ENCODE results near the gene BNIP1.
A peak's percentile ranks its signal among the peaks of the same experiment; 100 is the strongest.
"Not testable (repeated sequence)": the region's sequence is repeated elsewhere in the genome, so short reads cannot be mapped to it uniquely, and the experiment has no call there.

BNIP1 gene, protein sequence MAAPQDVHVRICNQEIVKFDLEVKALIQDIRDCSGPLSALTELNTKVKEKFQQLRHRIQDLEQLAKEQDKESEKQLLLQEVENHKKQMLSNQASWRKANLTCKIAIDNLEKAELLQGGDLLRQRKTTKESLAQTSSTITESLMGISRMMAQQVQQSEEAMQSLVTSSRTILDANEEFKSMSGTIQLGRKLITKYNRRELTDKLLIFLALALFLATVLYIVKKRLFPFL

DNA sequence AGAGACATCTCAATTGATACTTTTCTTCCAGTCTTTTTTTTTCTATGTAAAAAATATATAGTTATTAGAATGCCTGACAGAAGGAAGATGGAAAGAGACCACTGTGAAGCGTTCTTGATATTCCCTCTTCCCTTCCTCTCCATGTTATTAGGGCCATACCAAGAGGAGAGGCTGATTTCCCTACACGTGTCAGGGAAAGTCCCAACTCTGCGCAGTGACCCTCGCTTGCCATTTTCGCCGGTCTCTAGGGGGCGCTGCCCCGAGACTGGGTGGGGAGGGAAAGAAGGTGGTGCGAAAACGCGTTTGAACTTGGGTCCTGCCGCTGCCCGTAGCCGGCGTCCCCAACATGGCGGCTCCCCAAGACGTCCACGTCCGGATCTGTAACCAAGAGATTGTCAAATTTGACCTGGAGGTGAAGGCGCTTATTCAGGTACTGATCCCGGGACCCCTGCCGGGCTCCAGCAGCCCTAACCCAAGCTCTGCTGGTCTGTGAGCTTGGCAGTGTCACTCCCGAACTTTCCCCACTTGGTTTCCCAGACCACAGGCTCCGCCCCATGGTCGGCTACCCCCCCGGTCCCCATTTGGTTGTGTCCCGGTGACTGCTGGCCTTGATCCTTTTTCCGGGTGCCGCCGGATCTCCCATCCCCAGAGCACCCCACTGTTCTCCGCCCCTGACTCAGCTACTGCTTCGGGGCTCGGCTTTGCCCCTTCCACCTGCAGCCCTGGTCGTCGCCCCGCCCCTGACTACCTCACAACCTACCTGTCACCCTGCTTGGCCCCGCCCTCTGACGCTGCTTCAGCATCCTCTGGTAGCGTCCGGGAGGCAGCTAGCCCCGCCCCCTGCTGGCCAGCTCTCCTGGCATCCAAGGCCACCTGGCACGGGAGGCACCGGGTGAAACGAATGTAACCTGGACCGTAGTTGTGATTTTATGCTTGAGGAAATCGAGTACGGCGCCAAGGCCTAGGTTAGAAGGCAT is at the start of gene BNIP1:
BNIP1 (plus strand) TSS at position 332 of the 977 bp plus-strand sequence; CDS start at position 347, 15 bp downstream.
- DNase-seq, result peak; percentile 78

DNA sequence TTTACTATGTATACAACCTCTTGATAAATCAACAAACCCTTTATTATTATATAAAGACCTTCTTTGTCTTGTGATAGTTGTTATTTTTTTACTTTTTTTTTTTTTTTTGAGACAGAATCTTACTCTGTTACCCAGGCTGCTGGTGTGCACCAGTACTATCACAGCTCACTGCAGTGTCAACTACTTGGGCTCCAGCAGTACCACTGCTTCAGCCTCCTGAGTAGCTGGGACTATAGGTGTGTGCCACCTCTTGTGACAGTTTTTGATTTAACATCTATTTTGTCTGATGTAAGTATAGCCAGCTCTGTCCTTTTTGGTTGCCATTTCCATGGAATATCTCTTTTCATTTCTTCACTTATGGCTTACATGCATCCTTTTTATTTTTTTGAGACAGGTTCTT is 45.5 kb upstream of the BNIP1 start:
- DNase-seq, result no peak

DNA sequence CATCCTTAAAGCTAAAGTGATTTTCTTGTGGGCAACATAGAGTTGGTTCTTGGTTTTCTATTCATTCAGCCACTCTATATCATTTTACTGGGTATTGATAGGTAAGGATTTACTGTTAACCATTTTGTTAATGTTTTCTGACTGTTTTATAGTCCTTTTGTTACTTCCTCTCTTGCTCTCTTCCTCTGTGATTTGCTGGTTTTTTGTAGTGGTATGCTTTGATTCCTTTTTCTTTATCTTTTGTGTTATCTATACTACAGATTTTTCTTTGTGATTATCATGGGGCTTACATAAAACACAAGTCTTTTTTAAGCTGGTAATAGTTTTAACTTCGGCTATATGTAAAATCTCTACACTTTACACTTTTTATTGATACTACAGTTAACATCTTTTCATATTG is 44.9 kb upstream of the BNIP1 start:
- DNase-seq, result no peak

DNA sequence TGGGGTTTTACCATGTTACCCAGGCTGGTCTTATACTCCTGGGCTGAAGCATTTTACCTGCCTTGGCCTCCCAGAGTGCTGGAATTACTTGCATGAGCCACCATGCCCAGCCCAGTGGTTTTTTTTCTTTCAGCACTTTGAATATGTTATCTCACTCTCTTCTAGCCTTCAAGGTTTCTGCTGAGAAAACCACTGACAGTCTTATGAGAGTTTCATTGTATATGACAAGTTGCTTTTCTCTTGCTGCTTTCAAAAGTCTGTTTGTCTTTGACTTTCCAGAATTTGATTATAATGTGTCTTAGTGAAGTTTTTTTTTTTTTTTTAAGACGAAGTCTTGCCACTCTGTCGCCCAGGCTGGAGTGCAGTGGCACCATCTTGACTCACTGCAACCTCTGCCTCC is 43.1 kb upstream of the BNIP1 start:
- DNase-seq, result no peak

DNA sequence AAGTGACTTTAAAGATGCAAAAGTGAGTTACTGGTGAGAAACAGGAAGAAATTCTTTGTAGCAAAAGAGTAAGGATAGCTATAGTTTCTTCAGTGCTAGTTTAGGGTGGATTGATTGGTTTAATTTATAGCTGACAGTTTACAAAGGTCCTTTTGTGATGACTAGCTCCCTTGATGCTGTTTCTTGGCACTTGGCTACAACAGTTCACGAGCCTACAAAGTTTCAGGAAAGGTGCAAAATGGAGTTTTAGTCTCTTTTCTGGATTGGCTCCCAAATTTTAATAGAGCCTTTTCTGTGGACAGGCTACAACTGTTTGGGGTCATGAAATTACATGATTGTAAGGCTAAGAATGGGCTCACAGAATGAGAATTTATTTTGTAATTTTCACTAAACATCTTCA is 40.9 kb upstream of the BNIP1 start:
- no peak for DNase-seq

DNA sequence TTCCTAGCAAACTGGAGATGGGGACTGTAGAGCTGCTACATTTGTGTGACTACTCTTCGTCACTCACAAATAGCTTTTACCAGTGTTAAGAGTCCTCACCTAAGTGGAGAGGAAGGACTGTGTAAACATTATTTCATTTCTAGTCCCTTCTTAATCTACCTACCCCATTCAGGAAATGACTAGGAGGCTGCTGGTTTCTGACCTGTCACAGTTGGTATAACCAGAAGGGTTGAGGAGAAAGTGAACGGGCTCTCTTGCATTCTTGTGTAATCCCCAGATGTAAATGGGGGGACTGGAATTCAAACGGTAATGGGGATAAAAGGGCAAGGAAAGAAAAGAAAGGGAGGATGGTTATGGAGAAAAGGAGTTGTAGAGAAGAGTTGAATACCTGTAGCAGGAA is 35.4 kb upstream of the BNIP1 start:
- no peak for DNase-seq

DNA sequence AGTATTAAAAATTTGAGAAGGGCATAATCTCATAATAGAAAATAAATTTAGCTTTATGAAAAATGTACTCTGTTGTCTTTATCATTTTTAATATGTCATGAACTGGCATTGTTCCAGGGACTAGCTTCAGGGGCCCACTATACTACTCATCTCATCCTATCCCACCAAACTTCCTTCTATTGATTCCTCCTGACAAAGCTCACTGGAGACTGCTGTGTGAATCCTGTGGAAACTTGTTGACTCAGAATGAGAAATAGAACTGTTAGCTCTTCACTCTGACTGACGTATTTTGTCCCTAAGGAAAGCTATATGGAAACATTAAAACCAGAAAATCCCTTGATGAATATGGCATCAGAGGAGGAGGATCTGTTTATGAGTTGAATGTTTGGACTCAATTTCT is 29.8 kb upstream of the BNIP1 start:
- no peak for DNase-seq

DNA sequence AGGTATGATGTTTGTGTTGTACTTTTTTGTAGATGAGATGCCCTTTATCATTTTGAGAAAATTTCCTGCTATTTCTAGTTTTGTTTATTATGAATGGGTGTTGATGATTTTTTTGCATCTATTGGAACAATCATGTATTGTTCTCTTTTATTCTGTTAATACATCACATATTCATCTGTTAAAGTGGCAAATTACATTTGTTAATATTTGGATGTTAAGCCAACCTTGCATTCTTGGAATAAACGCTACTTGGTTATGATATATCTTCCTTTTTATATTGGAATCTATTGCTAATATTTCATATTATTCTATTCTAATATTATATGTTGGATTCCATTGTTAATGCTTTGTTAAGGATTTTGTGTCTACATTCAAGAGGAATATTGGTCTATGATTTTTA is 24.6 kb upstream of the BNIP1 start:
- no peak for DNase-seq

DNA sequence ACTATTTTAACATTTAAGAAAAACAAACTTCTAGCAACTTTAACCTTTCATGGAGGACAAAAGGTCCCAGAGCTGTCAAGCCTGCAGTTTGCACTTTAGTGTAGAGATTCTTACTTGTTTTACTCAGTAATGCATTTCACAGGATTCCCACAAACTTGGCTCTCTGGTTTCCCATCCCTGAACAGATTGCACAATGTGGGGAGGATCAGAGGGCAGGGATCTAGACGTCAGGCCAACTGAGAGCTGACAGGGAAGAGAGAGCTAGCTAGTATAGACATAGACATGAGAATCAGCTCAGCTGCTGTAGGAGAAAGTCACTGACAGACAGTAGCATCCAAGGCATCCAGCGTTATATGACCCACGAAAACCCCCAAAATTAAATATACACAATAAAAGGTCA is 20.9 kb upstream of the BNIP1 start:
- DNase-seq, result no peak

DNA sequence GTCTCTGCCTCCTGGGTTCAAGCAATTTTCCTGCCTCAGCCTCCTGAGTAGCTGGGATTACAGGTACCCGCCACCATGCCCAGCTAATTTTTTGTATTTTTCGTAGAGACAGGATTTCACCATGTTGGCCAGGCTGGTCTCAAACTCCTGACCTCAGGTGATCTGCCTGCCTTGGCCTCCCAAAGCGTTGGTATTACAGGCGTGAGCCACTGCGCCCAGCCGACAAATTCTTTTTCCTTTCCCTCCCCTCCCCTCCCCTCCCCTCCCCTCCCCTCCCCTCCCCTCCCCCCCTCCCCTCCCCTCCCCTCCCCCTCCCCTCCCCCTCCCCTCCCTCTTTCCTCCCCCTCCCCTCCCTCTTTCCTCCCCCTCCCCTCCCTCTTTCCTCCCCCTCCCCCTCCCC is 12.2 kb upstream of the BNIP1 start:
- DNase-seq, result not testable (repeated sequence)

DNA sequence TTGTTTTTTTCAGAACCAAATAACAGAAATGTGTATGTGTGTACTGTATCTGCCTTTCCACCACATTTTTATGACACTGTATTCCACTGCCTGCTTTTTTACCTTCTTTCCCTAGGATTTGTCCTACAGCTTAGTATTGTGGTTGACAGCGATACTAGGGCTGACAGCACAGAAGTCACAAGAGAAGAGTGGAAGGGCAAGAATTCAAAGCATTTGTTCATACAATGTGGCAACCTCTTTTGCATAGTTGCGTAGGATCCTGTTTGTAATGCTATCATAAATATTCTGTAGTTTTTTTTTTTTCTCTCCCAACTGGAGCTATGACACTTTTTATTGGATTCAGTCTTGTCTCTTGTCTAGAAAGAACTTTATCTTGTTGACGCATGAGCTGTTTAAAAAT is 5.6 kb upstream of the BNIP1 start:
- peak; percentile 34 for DNase-seq

DNA sequence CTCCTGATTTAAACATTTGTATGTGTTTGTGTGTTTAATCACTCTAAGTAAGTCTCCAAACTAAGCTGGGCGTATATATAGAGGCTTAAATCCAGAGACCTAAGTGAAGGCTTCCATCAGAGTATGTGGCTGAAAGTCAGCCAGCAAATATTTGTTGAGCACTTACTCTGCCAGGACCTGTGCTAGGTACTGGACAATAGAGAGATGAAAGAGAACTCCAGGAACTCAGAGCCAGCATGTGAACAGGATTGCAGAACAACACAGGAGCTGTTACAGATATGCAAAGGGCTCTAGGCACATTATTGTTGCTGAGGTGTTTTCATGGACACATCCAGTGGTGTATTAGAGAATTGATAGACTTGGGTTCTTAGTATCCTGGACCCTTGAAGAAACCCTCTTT is 4.7 kb upstream of the BNIP1 start:
- DNase-seq, result no peak

DNA sequence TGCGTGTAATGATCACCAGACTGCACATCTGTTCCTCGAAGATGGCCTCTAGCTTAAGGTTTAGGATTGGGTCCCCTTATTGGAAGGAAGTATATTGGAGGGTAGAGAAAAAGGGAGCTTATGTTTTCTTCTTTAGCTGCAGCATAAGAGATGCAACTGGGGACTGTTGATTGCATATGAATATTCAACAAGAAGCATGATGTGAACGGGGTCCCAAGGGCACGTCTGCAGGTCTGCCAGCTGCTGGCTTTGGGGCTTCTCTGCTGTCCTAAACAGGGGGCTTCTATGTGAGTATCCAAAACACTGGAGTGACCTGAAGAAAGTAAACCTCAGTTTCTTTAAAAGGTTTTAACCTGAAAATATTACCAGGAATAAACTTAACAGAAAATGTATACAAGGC is 3.6 kb upstream of the BNIP1 start:
- DNase-seq, result no peak

DNA sequence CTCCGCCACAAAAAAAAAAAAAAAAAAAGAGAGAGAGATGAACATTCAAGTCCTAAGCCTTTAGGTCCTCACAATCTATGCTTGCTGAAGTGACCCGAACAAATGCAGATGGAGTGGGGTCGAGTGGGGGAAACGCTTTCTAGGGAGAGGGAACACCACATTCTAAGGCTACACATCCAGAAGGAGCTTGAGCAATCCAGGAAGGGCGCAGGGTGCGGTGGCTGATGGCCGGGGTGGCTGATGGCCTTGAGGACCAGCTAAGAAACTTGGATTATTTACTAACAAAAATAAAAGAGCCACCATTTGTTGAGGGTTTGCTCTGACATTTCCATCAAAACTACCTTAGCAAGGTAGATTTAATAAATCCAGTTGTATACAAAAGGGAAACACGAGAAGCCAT is 764 bp upstream of the BNIP1 start:
- DNase-seq, result no peak

DNA sequence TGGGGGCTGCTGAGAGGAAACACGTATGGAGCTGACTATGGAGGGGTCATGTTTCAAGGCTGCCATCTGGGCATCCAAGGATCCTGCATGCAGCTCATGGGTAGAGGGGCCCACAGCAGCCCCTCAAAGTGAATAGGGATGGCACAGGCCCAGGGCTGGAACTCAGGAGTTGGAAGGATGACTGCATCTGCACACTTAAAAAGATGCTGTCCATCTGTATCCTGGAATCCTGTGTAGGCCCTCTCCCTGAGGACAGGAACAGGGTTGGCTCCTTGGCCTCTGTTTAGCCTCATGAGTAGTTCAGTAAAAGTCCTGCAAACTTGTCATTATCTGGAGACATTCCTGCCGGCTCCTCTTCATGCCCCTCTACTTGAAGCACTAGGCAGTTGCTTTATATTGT is 4.0 kb downstream of the BNIP1 start:
- DNase-seq, result no peak

DNA sequence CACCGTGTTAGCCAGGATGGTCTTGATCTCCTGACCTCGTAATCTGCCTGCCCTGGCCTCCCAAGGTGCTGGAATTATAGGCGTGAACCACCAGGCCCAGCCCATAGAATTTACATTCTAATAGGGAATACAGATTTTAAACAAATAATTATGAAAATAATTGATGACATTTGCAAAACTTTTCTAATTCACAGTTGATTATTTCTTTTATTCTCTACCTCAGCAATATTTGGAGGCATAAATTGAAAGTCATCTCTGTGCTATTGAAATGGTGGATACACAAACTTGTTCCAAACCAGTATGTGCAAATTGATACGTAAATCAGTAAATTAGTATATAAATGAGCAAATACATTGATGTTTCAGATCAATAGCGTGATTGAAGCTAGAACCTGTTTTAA is 8.2 kb downstream of the BNIP1 start:
- no peak for DNase-seq

DNA sequence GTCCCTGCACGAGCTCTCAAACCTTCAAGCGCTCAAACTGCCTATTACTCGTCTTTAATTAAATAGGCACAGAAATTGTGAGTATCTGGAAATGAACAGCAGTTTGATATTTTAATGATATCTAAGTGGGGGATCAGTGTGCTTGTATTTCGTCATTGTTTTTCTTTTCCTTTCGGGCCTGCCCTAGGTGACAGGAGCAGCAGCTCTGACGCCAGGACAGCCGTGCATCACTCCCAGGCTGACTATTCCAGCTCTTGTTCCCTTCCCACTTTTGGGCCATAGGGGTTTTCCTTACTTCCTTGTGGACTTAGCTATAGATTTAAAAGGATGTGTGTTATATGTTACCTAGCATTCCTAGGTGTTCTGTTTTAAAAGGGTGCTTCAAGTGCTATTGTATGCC is 9.5 kb downstream of the BNIP1 start:
- no peak for DNase-seq

DNA sequence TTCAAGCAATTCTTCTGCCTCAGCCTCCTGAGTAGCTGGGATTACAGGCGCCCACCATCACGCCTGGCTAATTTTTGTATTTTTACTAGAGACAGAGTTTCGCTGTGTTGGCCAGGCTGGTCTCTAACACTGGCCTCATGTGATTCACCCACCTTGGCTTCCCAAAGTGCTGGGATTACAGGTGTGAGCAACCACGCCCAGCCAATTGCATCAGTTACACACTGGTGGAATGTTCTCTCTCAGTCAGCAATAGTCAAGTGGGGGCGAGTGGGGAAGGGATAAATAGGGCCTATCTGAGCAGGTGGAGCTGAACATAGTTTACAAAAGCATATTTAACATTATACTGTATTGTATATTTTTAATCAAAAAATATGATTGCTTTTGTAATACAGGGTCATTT is 10.3 kb downstream of the BNIP1 start:
- not testable (repeated sequence) for DNase-seq

DNA sequence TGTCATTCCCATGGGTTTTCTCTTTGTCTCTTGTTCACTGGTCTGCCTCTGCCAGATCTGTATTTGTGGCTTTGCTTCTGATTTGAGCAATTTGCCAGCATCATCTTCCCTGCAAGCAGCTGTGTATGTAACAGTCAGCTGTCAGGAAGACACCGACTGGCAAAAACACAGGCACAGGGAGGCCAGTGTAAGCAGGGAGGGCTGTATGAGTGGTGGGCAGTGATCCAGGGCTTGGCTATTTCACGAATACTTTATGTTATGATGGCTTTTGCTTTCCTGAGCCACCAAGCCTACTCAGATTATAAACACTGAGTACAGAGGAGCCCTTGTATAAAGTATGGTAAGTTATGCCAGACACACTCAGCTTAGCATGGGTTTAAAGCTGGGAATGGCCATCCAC is 11.6 kb downstream of the BNIP1 start:
- no peak for DNase-seq

DNA sequence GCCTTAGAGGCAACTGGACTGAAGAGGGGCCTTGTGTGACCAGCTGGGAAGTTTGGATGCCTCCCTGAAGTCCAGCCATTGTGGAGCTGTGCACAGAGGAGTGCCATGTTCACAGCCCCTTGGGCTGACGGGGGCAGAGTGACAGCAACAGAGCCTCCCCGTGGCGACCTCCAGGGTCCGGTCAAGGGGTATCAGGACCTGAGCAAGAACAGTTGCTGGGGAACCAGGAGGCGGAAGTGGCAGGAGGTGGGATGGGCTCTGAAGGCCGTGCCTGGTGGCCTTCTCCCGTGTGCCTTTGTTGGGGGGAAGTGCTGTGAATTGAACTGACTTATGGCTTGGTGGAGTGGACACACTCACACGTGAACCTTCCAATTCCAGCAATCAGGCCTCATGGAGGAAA is 14.0 kb downstream of the BNIP1 start:
- no peak for DNase-seq

DNA sequence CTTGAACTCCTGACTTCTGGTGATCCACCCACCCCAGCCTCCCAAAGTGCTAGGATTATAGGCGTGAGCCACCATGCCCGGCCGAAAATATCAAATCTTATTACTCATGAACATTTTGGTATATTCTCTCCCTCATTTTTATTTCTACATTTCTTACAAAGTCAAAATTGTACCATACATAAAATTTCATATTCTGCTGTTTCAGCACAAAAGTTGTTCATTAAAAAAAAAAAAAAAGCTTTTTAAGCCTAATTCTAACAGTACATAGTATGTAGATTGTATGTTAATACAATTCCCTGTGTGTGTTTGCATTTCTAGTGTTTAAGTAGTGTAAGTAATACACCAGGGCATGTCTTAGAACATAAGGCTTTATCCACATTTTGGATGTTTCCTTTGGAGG is 14.9 kb downstream of the BNIP1 start:
- no peak for DNase-seq

DNA sequence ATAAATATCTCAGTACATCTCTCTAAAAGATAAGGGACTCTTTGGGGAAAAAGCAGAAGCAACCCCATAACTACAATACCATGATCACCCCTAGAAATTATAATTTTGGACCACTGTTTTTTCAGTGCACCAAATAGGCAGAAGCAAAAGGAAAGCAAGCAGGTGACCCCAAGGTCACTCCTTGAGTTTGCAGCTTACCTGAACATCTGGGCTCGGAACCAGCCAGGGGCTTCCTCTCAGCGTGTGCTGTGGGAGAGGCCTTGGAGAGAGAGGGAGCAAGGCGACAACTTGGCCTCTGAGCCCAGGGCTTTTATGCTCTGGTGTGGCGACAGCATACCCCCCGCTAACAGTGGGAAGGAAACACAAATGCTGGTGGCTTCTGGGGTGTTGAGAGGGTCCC is 16.8 kb downstream of the BNIP1 start:
- DNase-seq, result no peak

DNA sequence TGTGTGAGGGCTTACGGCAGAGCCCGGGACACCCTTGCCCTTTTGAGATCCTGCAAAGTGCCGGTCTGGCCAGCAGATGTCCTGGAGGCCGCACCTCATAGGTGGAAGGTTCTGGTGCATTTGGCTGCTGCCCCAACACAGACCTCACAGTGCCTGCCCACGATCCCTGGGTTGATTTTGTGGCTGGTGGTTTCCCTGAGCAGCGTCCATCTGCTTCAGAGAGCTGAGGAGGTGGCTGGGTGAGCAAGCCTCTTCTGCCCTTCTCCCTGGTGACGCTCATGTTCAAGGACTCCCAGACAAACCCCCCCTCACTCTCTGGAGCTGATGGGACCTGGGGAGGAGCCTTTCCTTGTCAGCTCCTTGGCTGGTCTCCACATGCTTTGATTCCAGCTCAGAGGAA is 18.9 kb downstream of the BNIP1 start:
- DNase-seq, result no peak

DNA sequence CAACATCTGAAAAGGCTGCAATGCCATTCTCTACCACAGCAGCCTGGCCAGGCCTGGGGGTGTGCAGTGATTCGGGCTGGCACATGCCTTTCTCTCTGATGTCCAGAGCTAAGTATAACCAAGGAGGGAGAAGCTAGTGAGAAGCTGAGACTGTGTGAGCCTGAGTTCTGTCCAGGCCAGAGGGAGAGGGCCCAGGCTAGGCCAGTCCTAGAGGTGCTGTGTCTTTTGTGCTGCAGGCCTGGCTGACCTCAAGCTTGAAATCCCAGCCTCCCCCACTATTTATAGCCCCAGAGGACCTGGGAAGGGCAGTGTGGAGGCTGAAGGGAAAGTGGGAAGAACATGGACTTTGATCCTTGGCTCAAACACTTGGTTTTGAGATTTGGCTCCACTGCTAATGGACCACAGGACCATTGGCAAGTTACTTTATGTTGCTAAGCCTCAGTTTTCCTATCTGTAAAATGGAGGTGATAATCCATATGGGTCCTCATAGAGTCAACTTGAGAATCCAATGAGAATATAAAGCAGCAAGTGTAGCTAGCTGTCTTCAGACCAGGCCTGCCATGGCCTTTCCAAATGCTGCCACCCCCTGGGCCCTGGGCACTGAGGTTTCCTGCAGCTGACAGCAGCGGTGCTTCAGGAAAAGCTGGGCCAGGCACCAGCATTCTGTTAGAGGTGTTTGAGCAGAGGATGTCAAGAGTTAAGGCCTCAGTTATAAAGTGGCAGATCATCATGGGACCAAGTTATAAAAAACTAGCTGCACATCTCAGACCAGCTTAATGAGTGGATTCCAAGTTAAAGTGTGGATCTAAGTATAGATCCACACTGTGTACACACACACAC is 21.1 kb downstream of the BNIP1 start:
- no peak for DNase-seq

Measured in NCI-H526 treated with DMSO at 0.1 percent for 48 hours (cell line).